Suprapubic skin (tissue), 4 donors: Measurements from ENCODE around the gene NRXN3.

Experiments
- CTCF ChIP-seq, 2 donors: fragments of 200-600 bp in 1 of 2; fragments of 450-650 bp in 1 of 2; sonication (generic) in 1 of 2; IDR thresholded peaks; one replicate each; pipeline ENCODE4 v1.5.1; 2016 to 2019; ENCODE audit warnings: antibody characterized with exemption in 2 of 2, mild to moderate bottlenecking in 1 of 2, moderate library complexity in 1 of 2
- EP300 ChIP-seq: sonication (generic); formaldehyde crosslinking; IDR thresholded peaks from one replicate; pipeline ENCODE4 v1.6.1; 2017; ENCODE audit warnings: antibody characterized with exemption
- POLR2A ChIP-seq, 2 donors: fragments of 450-650 bp; IDR thresholded peaks; one replicate each; pipeline ENCODE4 v1.6.1; 2017; ENCODE audit warnings: antibody characterized with exemption in 2 of 2, mild to moderate bottlenecking in 2 of 2, moderate library complexity in 2 of 2
- POLR2AphosphoS5 ChIP-seq, 3 donors: sonication (generic); formaldehyde crosslinking; IDR thresholded peaks; one replicate each; pipeline ENCODE4 v1.6.1; 2017; ENCODE audit warnings: antibody characterized with exemption in 3 of 3

- TF ChIP-seq CTCF (IDR thresholded peaks at IDR 0.05) (no peak), POLR2A (IDR thresholded peaks at IDR 0.05) (no peak), EP300 (no peak), POLR2AphosphoS5 (IDR thresholded peaks at IDR 0.05) (no peak)
Observed at GRCh38 chr14:79701371-79701770, 1531.2 kb downstream of the NRXN3 start.
